ENCODE data around the gene ZDHHC24.
"Not testable (repeated sequence)": the region's sequence is repeated elsewhere in the genome, so short reads cannot be mapped to it uniquely, and the experiment has no call there.

Gene ZDHHC24

DNA sequence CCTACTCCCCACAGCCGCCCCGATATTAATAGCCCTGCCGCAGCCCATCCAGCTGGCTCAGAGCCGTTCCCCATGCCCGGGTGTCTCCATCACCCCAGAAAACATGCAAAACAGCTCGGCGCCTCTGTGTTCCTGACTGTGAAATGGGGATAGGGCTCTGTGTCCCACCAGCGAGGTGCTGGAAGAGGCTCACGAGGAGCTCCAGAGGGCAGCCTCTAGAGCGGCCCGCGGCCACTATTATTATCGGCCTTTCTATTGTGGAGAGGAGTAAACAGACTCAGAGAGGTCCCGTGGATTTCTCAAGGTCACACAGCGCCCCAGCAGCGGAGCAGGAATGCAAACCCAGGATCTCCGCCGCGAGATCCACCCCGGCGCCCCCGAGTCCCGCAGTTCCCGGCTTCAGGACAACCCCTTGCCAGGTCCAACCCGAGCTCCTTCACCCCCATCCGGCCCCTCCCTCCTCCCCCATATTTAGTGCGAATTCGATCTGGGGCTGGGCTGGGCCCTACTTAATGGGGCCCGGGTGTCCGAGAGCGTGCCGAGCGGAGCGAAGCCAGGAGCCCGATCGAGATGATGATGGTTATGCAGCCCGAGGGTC lies 619 bp upstream of the ZDHHC24 start, which contains the start of gene ACTN3:
Gene ACTN3 (plus strand): TSS at position 536 of the 598 bp plus-strand sequence. CDS start 35 bp downstream, at position 571.
- DNase-seq (ENCODE audit: low read depth, low spot score), result no peak

DNA sequence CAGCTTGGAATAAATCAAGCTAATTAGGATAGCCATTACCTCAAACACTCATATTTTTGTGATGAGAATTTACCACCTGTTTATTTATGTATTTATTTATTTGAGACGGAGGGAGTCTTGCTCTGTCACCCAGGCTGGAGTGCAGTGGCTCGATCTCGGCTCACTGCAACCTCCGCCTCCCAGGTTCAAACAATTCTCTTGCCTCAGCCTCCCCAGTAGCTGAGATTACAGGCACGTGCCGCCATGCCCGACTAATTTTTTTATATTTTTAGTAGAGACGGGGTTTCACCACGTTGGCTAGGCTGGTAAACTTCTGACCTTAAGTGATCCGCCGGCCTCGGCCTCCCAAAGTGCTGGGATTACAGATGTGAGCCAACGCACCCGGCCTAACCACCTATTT lies 896 bp downstream of the ZDHHC24 start:
- DNase-seq (ENCODE audit: low read depth, low spot score), result not testable (repeated sequence)

DNA sequence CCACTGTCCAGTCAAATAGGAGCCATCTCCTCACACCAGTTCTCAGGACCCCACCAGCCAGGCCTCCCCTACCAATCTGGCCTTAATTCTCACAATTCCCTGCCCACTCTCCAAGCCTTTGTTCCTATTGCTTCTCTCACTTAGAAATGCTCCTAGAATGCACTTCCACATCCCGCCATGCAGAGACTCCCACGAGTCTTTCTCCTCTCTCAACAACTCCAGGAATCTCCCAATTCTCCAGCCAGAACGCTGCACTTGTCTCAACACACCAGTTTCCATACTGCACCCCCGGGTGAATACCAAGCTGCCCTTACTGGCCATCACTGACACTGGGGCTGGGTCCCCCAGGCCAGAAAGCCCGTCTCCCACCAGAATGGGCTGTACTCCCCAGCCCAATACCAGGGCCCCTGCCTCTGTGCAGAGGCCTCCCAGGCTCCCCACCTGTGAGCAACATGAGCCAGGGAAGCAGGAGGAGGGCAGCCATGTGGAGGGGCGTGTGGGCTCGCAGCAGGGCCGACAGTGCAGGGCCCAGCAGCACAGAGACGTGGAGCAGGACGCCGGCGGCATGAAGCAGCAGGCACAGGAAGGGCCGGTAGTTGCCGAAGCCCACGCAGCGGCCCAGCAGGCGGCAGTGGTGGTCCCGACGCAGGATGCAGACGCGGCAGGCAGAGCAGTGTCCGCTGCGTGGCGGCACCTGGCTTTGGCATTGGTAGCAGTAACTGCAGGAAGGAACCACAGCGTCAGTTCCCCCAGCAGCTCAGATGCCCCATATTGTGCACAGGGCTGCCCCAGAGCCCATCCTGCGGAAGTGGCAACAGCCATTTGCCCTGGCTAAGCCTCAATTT lies 2.4 kb downstream of the ZDHHC24 start:
- DNase-seq (ENCODE audit: low read depth, low spot score), result no peak

DNA sequence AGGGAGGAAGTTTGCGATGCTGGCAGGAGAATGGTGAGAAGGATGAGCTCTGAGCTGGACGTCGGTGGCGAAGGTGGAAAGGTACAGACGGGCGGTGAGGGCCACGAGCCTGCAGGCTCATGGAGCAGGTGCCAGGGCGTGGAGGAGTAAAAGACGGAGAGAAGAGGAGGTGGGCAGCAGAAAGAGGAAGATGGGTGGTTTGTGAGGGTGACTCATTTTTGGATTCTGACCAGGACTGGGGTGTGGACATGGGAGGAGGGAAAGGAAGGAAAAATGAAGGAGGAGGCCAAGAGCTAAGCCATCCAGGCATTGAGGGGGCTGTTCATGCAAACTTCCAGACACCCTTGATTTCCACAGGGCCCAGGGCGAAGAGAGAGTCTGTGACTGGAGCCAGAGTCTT lies 3.5 kb downstream of the ZDHHC24 start:
- no peak for DNase-seq (ENCODE audit: low read depth, low spot score)

DNA sequence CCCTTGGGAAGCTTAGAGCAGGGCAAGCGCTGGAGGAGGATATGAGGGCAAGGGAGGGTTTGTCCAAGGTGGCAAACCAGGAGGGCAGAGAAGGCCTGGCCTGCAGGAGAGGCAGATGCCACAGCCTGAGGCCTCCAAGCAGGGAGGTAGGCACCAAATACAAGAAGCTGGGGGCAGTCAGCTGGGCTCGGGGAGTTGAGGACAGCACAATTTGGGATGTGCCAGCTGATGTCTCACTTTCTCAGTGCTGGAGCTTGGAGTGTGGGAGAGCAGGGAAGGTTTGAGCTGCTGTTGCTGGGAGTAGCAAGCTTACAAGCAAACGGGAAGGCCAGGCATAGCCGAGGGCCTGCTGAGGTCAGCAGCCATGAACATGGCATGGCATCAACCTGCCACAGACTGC lies 4.0 kb downstream of the ZDHHC24 start:
- DNase-seq (ENCODE audit: low read depth, low spot score), result no peak

DNA sequence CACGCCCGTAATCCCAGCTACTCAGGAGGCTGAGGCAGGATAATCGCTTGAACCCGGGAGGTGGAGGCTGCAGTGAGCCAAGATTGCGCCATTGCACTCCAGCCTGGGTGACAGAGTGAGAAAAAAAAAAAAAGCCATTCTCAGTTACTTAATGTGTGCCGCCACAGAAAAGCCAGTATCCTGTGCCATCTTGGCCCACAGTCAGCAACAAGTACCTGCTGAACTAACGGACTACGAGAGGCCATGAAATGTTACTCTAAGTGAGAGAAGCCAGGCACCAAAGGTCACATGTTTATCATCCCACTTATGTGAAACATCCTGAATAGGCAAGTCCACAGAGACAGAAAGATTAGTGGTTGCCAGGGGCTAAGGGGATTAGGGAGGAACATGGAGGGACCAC lies 5.2 kb downstream of the ZDHHC24 start:
- DNase-seq (ENCODE audit: low read depth, low spot score), result not testable (repeated sequence)

DNA sequence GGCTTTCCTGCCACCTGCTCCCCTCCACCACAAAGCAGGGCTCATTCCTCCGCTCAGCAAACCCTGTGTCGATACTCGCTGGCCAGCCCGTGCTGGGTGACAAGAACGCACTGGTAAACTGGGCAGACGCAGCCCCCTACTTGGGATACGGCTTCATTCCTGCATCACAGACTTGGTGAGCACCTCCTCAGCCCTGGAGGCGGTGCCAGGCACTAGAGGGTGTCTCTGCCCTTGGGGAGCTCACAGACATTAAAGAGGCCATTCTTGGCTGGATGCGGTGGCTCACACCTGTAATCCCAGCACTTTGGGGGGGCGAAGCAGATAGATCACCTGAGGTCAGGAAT lies 6.0 kb downstream of the ZDHHC24 start:
- no peak for DNase-seq (ENCODE audit: low read depth, low spot score)

DNA sequence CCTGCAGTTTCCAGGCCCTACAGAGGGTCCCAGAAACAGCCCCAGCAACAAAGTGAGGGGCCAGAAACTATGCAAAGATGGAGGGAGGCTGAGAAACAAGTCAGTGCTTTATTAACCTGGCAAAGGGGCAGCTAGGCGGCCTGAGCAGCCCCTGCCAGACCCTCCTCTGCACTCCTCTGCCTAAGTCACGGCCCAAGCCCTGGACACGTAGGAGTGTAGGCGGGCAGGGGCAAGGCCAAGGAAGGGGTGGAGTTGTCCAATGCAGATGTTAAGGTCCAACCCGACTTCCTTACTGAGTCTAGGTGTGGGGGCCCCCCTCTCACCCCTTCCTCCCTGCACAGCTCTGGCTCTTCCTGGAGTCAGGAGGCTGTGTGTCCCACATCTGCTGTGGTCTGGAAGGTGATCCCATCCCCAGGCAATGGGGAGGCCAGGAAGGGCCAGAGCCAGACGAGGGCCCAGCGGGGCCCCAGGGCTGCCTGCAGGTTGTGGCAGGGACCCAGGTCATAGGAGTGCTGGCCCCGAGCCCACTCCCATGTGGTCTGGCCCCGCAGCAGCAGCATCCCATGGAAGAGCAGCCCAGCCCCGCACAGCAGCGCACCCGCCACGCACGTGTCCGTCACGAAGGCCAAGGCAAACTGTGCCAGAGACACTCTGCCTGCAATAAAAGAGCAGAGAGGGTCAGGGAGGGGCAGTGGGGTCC lies 6.5 kb downstream of the ZDHHC24 start:
- no peak for DNase-seq (ENCODE audit: low read depth, low spot score)

DNA sequence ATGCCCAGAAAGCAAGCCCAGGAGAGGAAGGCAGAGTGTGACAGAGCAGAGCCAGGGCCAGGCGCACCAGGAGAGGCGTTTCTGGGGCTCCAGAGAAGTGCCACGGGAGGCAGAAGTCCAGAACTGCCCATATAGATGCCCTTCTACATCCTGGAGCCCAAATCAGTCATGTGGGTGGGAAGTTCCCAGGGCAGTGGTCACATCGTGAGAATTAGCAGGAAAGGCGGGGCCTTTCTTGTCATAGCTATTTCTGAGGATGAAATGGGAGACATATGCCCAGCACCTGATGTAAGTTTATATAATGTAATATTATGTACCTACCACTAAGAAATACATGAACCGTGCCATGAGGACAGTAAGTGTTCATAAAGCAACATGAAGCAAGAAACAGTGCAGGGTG lies 13.1 kb downstream of the ZDHHC24 start:
- no peak for DNase-seq (ENCODE audit: low read depth, low spot score)

DNA sequence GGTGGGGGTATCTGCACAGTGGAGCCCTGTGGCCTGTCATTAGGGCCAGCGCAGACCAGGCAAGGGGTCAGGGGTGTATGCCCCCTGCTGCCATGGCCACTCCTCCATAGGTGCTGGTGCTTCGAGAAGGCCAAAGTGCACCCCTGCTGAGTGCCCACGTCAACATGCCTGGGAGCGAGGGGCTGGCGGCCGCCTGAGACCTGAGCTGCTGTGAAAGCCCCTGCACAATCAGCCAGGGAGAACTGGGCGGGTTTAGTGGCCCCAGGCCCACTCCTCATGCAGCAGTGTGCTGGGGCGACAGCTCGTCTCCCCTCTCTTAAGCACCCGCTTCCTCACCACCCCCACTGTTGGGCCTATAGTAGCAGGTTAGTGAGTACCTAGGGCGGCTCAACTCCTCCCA lies 14.0 kb downstream of the ZDHHC24 start:
- no peak for DNase-seq (ENCODE audit: low read depth, low spot score)

DNA sequence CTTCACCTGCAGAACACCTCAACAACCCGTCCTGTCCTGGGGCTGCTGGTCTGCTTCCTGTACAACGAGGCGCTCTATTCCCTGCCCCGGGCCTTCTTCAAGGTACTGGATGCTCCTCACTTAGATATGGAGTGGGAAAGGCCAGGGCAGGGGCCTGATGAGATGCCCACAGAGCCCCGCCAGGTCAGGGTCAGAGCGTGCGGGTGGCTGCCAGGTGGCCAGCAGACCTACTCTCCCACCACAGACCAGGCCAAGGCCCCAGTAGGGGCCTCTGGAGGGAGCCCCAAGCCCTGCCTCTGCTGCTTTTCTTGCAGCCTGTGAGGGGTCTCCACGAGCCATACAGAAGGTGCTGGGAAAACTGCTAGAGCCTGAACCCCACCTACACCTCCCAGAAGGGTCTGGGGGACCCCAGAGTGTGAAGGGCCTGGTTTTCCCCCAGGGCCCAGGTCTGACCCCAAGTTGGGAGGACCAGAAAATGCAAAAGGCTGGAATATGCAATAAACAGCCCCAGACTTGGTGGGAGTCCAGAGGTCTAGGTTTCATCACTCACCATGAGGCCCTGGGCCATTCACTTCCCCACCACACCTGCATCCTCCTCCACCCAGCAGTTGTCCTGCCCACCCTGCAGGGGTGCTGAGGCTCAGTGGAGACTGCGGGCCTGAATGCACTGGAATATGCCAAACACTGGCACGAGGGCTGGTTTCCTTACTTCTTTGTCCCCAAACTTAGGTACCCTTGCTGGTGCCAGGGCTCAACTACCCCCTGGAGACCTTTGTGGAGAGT lies 14.7 kb downstream of the ZDHHC24 start:
- DNase-seq (ENCODE audit: low read depth, low spot score), result no peak

DNA sequence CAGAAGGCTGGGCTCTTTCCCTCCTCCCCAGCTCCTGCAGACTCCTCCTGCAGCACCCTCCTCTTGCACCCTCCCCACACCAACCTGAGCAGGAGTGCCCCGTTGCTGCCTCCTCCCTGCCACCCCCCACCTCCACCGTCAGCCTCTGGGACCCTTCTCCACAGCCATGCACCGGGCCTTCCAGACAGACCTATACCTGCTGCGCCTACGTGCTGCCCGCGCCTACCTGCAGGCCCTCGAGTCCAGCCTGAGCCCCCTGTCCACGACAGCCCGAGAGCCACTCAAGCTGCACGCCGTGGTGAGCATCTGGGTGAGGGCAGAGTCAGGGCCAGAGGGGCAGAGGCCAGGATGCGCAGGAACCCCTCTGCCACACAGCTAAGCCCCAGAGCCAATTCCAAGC lies 16.2 kb downstream of the ZDHHC24 start:
- DNase-seq (ENCODE audit: low read depth, low spot score), result no peak

DNA sequence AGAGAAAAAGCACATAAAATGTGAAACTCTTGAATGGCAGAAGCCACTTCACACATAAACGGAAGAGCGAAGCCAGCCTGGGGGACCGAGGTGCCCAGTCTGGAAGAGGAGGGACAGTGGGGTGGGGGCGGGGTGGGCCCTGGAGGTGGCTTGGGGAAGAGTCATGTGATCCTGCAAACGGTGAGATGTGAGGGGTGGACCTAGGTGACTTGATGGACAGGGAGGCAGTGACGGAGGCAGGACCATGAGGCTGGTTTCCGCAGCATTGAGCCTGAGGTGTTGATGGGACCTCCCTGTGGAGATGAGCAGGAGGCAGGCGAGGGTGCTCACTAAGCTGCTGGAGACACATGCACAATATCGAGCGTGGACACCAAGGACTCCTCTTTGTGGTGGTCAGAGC lies 16.8 kb downstream of the ZDHHC24 start:
- no peak for DNase-seq (ENCODE audit: low read depth, low spot score)

DNA sequence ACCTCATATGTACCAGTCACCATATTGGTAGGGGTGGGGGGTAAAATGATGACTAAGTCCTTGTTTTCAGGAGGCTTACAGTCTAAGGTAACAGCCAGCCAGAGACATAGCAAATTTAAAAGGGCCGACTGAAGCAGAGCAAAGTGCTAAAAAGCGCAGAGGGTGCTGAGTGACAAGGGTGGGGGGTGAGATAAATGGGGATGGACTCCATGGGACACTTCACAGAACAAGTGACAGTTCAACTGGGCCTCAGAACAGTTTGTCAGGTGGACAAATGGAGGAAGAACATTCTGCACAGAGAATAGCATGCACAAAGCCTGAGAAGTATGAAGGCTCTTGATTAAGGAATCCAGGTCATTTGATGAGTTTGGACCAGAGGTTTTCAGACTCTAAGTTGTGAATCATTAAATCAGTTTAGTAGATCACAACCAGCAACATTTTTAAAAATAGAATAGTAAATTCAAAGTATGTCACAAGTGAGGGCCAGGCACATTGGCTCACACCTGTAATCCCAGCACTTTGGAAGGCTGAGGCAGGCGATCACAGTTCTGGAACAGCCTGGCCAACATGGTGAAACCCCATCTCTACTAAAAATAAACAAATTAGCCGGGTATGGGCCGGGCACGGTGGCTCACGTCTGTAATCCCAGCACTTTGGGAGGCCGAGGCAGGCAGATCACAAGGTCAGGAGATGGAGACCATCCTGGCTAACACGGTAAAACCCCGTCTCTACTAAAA lies 21.4 kb downstream of the ZDHHC24 start:
- no peak for DNase-seq (ENCODE audit: low read depth, low spot score)

DNA sequence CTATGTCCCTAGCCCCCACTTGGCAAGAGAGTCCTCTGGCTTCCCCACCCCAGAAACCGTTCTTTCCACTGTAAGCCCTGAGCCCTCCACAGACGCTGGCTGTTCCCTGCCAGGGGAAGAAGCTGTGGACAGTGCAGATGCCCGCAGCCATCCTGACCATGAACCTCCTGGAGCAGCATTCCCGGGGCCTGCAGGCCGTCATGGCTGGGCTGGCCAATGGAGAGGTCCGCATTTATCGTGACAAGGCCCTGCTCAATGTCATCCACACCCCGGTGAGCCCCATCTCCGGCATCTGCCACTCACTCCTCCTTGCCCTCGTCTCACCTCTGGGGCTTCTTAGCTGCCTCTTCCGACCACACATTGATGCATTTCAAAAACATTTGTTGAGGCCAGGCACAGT lies 22.2 kb downstream of the ZDHHC24 start:
- no peak for DNase-seq (ENCODE audit: low read depth, low spot score)

DNA sequence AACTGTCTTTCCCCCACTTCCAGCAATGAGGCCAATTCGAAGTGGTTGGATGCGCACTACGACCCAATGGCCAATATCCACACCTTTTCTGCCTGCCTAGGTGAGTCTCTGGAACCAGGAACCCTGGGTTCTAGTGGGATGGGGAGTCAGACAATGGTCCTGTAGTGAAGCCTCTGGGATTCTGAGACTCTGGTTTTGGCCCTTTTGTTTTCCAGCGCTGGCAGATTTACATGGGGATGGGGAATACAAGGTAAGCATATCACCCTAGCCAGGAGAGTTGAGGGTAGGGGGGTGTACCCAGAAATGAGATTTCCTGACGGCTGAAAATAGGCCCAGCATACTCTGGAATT lies 34.9 kb downstream of the ZDHHC24 start:
- no peak for DNase-seq (ENCODE audit: low read depth, low spot score)

DNA sequence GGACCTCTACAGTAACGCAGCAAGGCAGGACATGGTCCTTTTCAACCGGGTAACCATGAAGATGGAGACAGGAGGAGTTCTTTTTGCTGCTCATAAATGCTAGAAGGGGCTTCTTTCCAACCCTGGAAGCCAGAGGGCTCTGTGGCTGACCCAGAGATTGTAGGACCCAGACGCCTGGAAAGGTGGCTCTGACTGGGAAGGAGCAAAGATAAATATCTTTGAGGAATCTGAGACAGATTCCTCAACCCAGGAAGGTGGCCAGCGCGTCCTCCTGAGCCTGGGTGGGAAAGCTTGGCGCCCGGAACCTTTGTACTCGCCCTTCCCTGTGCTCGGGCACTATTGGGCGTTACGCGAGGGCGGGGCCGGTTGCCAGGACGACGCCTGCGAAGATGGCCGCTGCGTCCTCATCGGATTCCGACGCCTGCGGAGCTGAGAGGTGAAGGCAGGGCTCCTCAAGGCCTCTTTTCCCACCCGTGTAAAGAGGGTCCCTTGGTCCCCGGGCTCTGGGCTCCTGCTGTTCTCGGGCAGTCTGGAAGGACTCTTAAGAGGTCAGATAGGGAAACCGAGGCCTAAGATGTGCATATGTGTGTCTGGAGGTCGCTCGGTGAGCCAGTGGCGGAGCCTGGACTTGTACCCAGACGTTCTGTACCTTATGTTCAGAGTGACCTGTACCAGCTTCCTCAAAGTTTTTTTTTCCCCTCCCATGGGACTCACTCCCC lies 35.4 kb downstream of the ZDHHC24 start, which contains the start of gene BBS1:
Gene BBS1 (plus strand): TSS at position 365 of the 719 bp plus-strand sequence. CDS start 25 bp downstream, at position 390.
- peak; percentile 33 for DNase-seq (ENCODE audit: low read depth, low spot score)

DNA sequence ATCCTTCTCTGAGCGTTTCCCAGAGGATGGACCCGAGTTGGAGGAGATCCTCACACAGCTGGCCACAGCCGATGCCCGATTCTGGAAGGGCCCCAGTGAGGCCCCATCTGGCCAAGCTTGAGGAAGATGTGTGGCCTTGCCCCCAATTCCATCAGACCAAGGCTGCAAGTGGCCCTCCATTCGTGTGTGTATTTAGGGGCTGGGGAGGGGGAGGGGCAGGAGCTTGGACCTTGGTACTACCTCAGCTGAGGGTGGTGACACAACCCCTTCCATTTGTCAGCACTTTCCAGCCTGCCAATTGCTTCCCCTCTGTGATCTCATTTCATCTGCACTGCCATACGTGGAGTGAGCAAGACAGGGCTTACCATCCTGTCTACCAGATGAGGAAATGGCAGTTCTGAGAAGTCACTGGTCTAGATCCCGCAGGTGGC lies 36.7 kb downstream of the ZDHHC24 start:
- DNase-seq (ENCODE audit: low read depth, low spot score), result no peak

DNA sequence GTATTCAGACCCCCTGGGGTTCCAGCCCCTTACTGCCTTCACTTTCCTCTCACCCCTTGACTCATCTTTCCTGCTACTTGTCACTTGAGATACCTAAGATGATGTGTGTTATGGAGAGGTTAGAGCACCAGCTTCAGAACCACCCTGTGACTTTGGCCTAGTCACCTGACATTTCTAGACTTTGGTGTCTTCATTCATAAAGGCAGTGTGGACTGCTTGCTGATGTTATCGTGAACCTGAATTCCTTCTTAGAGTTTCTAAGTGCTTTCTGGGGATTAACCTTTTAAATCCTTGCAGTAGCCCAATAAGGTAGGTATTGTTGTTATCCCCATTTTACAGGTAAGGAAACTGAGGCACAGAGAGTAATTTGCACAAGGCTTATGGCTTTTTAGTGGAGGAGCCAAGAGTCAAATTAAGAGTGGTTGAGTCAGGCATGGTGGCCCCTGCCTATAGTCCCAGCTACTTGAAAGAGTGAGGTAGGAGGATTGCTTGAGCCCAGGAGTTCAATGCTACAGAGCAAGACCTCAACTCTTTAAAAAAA lies 40.5 kb downstream of the ZDHHC24 start:
- no peak for DNase-seq (ENCODE audit: low read depth, low spot score)

DNA sequence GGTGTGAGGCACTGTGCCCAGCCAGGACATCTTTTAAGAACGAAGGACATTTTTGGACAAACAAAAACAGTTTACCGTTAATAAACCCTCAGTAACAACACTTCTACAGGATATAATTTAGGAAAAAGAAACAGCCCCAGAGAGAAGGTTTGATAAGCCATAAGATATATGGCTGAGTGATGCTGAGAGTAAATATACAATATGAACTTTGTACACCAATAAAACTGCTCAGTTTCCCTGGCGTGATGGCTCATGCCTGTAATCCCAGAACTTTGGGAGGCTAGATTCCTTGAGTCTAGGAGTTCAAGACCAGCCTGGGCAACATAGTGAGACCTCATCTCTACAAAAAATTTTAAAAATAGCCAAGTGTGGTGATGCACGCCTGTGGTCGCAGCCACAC lies 47.3 kb downstream of the ZDHHC24 start:
- no peak for DNase-seq (ENCODE audit: low read depth, low spot score)
